Astrocyte of the spinal cord (primary cell): ENCODE measurements around the gene PPP1R3D.

Experiments
- DNase-seq: peaks from one replicate; pipeline ENCODE4 v3.0.0; 2011; ENCODE audit warnings: low read depth, low spot score
- H3K4me3 ChIP-seq: 2 replicates; pipeline ENCODE4 v1.5.1; 2011; ENCODE audit warnings: low read depth, mild to moderate bottlenecking, low read length, moderate library complexity
- in situ Hi-C: cut with HindIII; loops from 2 replicates; pipeline ENCODE4 v1.10.0; 2017; ENCODE audit warnings: low sequenced_read_pairs
- TF ChIP-seq, protein P1 (sequence below): IDR thresholded peaks from 2 replicates; pipeline ENCODE4 v1.5.1; 2012; ENCODE audit warnings: low read depth, mild to moderate bottlenecking, low read length, inconsistent platforms

The PPP1R3D gene

DNA sequence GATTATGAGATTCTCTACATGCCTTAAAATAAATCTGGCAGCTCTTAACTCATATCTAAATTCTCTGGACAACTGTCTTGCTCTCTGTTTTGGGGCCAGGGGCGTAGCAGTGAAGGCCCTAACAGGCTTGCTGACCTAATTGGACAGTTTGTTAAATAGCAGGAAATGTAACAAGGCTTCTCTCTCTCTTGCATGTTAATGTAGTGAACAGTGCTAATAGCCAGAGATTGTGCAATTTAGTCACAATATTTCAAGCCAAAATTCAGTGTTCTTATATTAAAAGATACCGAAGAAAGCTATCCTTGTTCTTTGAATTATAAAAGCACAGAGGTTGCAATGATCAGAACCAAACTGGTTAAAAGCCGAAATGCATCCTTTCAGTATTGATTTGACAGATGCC is 3.0 kb downstream of the PPP1R3D start:
- TF ChIP-seq, protein P1, sequence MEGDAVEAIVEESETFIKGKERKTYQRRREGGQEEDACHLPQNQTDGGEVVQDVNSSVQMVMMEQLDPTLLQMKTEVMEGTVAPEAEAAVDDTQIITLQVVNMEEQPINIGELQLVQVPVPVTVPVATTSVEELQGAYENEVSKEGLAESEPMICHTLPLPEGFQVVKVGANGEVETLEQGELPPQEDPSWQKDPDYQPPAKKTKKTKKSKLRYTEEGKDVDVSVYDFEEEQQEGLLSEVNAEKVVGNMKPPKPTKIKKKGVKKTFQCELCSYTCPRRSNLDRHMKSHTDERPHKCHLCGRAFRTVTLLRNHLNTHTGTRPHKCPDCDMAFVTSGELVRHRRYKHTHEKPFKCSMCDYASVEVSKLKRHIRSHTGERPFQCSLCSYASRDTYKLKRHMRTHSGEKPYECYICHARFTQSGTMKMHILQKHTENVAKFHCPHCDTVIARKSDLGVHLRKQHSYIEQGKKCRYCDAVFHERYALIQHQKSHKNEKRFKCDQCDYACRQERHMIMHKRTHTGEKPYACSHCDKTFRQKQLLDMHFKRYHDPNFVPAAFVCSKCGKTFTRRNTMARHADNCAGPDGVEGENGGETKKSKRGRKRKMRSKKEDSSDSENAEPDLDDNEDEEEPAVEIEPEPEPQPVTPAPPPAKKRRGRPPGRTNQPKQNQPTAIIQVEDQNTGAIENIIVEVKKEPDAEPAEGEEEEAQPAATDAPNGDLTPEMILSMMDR, result no peak
- in situ Hi-C loops, result no loop called here
- no peak for DNase-seq
- no peak overlapping the region for H3K4me3 ChIP-seq

DNA sequence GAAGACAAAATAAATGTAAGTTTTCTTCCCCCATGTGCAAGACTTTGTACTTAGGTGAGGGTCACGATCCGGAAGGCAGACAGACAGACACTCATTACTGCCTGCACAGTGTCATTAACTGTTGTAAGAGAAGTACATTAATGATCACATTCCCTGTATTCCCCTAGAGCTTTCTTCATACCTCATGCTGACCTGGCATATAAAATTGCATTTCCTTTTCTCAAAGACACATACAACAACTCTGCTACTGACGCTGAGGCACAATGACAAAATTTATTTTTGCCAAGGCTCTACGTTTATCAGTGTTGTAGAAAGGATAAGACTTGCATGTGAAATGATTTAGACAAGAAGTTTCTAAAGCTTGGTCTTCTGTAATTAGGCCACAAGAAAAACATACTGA is 3.7 kb downstream of the PPP1R3D start:
- in situ Hi-C loops, result no loop called here
- TF ChIP-seq, protein P1, result no peak
- H3K4me3 ChIP-seq, result no peak overlapping the region
- no peak for DNase-seq

DNA sequence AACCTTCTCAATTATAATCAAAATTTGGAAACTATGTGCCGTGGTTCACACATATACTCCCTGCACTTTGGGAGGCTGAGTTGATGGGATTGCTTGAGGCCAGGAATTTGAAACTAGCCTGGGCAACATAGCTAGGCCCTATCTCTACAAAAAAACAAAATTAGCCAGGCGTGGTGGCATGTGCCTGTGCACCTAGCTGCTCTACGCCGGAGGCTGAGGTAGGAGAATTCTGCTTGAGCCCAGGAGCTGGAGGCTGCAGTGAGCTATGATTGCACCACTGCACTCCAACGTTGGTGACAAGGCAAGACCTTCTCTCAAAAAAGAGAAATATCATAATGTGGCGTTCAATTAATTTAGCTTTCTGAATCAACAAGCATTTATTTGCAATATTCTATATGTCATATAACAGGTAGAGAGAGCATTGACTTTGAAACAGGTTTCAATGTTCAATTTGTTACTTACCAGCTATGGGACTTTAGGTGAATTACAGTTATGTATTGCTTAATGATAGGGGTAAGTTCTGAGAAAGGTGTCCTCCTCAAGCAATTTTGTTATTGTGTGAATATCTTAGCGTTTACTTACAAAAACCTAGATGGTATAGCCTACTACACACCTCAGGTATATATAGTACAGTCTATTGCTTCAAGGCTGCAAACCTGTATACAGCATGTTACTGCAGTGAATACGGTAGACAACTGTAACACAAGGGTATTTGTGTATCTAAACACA is 4.5 kb downstream of the PPP1R3D start:
- H3K4me3 ChIP-seq, result no peak overlapping the region
- TF ChIP-seq, protein P1, result no peak
- in situ Hi-C loops, result no loop called here
- no peak for DNase-seq

DNA sequence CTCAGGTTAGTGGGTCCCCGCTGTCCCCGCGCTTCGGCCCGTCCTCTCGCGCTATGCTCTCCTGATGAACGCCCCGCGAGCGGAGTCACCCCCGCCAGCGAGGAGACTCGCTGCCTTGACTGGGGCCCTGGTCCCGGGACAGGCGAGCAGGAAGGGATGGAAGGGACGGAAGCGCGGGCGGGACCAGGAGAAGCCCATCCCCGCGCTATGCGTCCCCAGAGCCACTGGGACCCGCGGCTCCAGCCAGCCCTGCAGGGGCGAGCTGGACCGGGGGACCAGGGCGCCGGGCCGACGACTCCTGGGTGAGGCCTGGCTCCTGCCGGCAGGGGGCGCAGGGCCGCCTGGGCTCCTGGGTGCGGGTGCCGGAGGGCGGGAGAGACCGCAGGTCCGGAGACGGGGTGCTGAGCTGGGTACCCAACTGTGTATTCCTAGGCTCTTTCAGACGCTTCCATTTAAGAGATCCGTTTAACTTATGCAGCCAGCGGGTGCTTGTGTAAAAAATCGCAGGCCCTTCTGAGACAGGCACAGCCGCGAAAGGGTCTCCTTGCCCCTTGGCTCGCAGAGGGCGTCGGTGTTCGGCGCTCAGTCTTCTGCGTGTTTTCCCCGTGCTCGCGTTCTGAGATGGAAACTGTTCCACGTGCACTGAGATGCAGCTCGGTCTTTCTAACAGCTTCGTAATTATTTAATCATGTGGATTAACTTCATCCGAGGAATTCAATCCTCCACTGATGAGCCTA is 6.1 kb downstream of the PPP1R3D start:
- in situ Hi-C loops, result no loop called here
- peak overlapping the region; percentile 57 for H3K4me3 ChIP-seq
- TF ChIP-seq, protein P1, result peak; percentile 86
- peak; percentile 58 for DNase-seq

DNA sequence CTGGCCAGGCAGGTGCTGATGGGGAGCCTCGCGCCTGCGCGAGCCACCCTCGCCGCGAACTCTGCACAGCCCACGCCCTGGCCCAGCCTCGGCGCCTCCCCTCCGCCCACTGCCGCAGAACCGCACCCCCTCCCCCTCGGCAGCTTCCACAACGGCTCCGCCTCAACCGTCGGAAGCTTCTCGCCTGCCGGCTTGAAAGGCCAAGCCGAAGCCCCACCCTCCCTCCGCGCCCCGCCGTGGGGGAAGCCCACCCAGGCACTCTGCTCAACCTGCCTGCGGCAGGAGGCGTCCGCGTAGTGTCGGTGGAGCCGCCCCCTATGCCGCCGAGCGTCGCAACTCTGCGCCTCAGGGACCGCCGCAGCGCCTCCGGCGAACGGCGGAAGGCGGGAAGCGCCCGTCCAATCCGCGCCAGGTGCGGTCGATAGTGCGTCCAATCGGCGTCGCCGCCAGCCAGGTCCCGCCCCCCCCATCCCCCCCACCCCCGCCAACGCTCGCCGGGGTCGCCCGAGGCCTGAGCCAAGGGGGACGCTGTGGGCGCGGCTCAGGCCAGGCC is 6.7 kb downstream of the PPP1R3D start, which contains the start of gene SYCP2:
Gene SYCP2 (minus strand): TSS at position 342 of the 553 bp plus-strand sequence. CDS start 11,224 bp downstream, outside the sequence.
- peak within 1 kb of the TSS; percentile 57 for H3K4me3 ChIP-seq
- in situ Hi-C loops, result no loop called here
- peak; percentile 22 for DNase-seq
- TF ChIP-seq, protein P1, result no peak

DNA sequence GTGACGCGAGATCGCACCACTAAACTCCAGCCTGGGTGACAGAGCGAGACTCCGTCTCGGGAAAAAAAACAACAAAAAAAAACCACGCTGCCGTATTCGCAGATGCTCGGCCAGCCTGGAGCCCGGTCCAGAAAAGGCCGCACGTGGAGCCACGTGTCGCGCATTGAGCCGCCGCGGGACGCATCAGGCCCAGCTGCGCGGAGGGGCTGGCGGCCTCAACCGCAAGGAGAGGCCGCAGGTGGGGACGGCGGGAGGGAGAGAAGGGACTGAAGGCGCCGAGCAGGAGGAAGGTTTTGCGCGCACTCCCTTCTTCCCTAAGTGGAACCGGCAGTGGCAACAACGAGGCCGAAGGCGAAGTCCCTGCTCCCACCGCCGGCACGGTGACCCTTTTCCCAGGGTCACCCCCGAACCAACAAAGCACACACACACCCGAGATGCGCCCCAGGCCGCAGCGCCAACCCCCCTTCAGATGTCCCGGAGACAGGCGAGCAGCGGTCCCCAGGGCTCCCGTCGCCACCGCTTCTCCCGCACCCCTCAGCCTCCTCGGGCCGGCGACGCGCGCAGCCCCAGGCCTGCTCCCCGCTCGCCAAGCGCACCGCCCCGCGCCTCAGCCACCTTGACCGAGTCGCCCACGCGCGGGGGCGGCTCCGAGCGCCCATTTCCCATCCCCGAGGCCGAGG is 7.3 kb downstream of the PPP1R3D start:
- TF ChIP-seq, protein P1, result no peak
- no peak overlapping the region for H3K4me3 ChIP-seq
- in situ Hi-C loops, result no loop called here
- no peak for DNase-seq
